Stimulated activated CD4-positive, alpha-beta T cell treated with anti-CD3 and anti-CD28 coated beads, TNF-alpha, amount 100 ng/mL, for 24 hours (primary cell): Measurements from ENCODE around the gene UGT1A9.
"Not testable (repeated sequence)": the region's sequence is repeated elsewhere in the genome, so short reads cannot be mapped to it uniquely, and the experiment has no call there.

Experiments
- DNase-seq, 3 experiments: peaks; one replicate each; pipeline ENCODE4 v3.0.0-alpha.2; 2020; ENCODE audit warnings: low read depth in 3 of 3

UGT1A9 gene

DNA sequence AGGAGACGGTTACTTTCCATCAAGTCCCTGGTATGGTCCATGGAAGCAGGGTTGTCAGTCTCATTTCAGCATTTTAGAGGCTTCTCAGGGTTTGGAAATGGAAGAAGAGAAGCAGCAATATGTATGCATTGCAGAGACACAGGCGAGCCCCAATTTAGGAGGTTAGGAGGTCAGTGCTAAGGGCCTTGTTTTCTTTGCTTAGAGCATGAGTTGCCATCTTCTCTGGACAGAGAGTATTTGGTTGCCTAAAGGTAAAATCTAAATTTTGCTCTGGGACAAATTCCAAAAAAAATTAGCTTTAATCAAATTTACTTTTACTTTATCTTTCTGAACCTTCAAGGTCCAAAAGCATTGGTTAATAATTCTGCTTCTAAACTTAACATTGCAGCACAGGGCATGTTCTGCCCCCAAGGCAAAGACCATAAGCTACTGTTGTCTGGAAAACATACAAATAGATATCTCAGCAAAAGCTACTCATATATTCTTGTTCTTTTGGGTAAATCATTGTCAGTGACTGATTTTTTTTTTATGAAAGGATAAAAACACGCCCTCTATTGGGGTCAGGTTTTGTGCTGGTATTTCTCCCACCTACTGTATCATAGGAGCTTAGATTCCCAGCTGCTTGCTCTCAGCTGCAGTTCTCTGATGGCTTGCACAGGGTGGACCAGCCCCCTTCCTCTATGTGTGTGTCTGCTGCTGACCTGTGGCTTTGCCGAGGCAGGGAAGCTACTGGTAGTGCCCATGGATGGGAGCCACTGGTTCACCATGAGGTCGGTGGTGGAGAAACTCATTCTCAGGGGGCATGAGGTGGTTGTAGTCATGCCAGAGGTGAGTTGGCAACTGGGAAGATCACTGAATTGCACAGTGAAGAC is at the start of gene UGT1A9:
Gene UGT1A9, plus strand, starts transcription at position 609 of the 872 bp plus-strand sequence. Its CDS starts 37 bp downstream, at position 646.
- no peak for DNase-seq

DNA sequence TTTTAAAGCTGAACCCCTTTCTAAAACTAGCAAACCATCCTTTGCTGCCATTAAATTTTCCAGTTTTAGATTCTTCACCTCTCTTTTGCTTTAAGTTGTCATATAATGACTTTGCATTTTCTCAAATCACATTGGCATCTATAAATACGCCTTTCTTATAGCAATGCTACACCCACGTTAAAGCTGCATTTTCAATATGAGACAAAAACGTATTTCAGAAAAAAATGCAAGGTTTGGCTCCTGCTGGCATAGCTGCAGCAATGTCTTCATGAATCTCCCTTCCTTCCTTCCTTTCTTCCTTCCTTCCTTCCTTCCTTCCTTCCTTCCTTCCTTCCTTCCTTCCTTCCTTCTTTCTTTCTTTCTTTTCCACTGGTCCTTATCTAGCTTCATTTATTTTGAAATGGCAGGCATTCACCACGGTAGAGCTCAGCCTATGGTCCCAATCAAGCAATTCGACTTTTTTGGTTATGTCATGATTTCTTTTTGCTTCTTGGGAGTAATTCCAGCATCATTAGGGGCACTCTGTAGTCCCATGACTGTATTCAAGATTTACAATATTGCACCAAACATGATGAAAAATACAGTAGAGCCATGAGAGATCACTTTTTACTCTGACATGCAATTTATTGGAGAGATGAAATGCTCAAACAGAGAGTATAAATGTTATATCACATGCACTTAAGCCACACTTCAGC is 44.2 kb upstream of the UGT1A9 start:
- no peak for DNase-seq

DNA sequence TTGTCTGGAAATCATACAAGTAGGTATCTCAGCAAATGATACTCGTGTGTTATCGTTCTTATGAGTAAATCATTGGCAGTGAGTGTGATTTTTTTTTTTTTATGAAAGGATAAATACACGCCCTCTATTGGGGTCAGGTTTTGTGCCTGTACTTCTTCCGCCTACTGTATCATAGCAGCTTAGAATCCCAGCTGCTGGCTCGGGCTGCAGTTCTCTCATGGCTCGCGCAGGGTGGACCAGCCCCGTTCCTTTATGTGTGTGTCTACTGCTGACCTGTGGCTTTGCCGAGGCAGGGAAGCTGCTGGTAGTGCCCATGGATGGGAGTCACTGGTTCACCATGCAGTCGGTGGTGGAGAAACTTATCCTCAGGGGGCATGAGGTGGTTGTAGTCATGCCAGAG is 35.4 kb upstream of the UGT1A9 start, which contains the start of gene UGT1A10:
Gene UGT1A10, plus strand, starts transcription at position 143 of the 400 bp plus-strand sequence. Its CDS starts 75 bp downstream, at position 218.
- DNase-seq = not testable (repeated sequence)

DNA sequence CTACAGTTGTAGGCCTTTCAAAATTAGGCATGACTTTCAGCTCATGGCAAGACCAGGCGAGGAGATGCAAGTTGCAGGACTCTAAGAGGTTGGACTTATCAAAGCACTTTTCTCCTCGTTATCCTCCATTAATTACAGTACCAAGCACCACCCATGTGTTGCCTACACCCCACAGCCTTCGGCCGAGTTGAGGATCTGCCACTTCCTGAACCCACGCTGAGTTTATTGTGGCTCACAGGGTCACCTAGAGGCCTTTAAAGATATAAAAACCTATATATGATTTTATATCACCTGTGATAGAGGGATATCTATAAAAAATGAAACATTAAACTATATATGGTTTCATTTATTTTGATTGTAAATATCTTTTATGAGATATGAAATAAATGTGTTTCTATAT is 32.9 kb upstream of the UGT1A9 start:
- DNase-seq = no peak

DNA sequence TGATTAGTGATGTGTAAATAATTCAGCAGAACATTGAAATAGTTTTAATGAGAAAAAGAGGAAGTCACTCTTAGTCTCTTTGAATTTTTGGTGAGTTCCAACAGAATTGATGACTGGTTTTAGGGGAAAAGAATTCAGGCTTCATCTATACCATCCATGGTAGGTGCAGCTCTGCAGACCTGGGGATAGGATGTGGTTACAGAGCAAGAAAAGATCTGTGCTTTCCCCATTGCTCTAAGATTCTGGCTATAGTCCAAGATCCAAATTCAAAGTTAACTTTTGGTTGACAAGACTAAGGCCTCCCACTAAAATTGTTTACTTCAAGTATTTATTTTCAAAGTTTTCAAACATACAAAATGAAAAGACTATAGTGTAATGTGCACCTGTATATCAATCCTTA is 31.8 kb upstream of the UGT1A9 start:
- no peak for DNase-seq

DNA sequence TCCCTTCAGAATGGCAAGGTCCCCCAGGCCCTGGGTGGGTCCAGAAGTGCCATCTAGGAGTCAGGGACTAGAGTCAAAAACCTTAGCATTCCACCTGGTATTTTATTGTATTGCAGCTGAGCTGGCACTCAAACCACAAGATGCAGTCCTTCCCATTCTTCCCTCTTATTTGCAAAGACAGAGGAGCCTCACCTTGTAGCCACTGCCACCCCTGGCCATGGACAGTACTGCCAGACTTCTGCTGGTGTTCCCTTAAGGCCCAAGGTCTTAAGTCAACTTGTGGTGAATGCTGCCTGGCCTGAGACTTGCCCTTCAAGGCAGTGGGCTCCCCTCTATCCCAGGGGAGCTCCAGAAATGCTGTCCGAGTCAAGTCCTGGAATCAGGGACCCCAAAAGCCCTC is 28.6 kb upstream of the UGT1A9 start:
- DNase-seq = no peak

DNA sequence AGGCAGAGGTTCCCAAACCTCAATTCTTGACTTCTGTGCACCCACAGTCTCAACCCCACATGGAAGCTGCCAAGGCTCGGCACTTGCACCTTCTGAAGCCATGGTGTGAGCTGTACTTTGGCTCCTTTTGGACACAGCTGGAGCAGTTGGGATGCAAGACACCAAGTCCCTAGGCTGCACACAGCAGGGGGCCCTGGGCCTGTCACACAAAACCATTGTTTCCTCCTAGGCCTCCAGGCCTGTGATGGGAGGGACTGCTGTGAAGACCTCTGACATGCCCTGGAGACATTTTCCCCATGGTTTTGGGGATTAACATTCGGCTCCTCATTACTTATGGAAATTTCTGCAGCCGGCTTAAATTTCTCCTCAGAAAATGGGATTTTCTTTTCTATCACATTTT is 25.7 kb upstream of the UGT1A9 start:
- DNase-seq = not testable (repeated sequence)

DNA sequence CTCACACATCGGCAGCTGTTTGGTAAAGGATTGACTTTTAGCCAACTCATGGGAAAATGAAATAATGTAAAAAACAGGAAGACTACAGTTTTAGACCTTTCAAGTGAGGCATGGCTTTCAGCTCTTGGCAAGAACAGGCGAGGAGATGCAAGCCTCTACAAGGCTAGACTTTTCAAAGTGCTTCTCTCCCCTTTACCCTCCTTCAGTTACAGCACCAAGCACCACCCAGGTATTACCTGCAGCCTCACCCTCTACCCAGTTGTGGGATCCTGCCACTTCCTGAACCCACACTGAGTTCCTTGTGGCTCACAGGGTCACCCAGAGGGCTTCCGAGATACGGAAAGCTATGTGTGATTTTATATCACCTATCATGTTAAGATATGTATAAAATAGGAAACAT is 20.7 kb upstream of the UGT1A9 start:
- no peak for DNase-seq

DNA sequence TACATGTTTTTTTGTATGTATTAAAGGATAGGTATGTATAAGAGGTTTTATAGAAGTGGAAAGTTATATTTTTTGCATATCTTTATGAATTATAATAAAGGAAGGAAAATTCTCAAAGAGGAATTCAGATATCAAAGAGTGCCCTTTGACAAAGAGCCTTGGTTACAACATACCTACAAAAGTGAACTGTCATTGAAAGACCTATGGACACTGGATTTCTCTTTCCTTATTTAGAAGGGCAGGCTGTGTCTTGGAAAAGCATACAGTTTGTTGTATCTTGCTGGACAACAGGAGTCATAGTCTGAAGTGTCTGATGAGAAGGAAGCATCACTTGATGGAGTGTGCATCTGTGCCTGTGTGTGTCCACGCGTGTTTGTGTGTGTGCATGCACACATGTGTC is 20.3 kb upstream of the UGT1A9 start:
- no peak for DNase-seq

DNA sequence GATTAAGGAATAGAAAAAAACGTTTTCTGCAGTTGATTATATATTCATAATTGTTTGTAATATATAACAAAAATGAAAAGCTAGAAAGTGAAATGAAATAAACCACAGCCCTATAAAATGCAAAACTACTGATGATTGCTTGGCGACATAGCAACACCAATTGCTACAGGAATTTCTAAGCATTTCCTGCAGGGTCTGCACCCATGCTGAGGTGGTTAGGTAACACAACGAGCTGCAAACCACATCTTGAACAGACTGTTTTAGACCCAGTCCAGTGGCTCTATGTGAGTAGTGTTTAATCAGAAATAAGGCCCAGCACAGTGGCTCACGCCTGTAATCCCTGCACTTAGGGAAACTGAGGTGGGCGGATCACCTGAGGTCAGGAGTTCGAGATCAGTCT is 17.2 kb upstream of the UGT1A9 start:
- no peak for DNase-seq

DNA sequence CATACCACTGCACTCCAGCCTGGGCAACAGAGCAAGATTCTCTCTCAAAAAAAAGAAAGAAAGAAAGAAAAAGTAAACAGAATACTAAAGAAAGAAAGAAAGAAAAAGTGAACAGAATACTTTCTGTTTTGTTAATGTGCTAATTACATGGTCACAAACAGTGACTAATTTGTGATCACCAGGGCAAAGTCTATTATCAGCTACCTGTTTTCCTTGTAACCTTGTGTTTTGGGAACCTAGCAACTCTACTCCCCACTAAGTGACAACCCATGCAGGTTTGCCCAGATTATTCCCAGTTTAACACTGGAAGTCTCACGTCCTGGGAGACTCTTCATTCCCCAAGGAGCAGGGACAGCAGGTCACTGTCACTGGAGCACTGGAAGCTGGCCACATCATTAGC is 16.7 kb upstream of the UGT1A9 start:
- DNase-seq = no peak

DNA sequence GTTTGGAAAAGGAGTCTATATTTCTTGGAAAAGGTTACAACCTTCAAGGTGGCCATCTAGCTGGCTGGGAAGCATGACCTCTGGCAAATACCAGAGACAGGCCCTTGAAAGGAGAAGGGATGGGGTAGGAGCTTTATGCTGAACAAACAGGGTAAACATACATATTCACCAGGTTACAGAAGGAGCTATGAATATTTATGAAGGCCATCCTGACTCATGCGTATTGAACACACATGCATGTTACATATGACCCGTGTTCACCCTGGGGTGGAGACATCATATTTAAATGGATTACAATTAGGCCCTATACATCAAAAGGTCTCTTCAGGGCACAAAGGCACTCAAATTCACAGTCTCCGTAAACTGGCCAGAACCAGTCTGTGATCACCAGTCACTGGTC is 15.8 kb upstream of the UGT1A9 start:
- DNase-seq = not testable (repeated sequence)

DNA sequence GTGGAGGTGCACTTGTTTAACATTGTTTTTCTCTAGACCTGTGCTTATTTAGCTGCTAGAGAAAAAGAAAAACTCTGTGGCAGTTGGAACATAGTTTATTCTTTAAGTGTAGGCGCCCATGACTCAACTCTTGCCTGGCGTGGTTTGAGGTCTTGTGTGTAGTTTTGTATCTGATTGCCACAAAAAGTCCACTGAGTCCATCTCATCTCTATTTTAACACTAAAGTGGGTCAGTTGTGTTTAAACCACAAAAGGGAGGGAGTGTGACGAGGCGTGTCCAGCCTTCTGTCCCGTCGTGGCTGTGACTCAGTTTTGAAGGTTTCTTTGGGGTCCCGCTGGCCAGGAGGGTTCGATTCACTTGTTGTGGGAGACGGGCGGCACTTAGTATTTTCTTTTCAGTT is 15.3 kb upstream of the UGT1A9 start:
- no peak for DNase-seq

DNA sequence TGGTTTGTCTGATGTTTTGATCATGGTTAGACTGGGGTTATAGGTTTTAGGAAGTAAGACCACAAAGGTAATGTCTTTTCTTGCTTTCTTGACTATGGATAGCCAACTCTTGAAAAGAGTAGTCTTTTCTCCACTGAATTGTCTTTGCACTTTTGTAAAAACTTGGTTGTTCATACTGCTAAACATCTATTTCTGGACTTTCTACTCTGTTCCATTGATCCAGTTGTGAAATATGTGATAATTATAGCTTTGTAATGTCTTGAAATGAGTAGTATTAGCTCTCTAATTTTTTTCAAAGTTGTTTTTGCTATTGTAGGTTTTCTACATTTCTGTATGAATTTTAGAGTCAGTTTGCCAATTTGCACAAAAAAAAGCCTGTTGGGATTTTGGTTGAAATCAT is 13.1 kb upstream of the UGT1A9 start:
- DNase-seq = no peak

DNA sequence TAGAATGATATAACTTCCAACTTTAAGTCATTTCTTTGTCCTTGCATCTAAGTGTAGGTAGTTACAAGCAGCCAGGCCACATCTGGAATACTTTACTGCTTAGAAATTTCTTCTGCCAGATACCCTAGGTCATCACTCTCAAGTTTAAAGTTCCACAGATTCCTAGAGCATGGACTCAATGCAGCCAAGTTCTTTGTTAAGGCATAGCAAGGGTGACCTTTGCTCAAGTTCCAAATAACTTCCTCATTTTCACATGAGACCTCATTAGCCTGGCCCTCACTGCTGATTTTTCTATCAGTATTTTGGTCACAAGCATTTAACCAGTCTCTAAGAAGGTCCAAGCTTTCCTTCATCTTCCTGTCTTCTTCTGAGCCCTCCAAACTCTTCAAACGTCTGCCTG is 7.8 kb upstream of the UGT1A9 start:
- no peak for DNase-seq

DNA sequence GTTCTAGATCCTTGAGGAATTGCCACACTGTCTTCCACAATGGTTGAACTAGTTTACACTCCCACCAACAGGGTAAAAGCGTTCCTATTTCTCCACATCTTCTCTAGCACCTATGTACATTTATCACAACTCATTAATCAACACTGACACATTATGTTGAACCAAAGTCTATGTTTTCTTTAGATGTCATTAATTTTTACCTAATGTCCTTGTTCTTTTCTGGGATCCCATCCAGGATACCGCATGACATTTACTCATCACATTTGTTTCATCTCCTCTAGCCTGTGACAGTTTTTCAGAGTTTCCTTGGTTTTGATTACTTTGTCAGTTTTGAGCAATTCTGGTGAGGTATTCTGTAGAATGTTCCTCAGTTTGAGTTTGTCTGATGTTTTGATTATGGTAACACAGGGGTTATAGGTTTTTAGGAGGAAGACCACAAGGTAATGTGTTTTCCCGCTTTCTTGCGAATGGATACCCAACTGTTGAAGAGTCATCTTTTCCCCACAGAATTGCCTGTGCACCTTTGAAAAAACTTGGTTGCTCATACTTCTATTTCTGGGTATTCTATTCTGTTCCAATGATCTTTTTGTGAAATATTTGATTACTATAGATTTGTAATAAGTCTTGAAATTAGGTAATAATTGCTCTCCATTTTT is 3.0 kb upstream of the UGT1A9 start:
- DNase-seq = no peak

DNA sequence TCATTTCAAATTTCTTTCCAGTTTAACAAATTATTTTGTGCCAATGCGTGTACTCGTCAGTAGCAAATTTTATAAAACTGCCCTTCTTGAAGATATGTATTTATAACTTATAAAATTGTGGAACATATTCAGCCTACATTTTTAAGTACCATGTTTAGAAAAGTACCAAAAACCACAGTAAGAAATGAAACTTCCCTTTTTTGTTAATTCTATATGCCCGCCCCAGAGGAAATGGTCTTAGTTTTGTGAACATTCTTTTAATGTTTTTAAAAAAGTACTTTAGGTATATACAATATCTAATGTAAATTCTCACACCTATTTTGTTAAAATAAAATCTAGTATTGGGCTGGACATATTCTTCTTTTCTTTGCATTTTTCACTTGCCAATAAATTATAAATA is 1.2 kb downstream of the UGT1A9 start:
- no peak for DNase-seq

DNA sequence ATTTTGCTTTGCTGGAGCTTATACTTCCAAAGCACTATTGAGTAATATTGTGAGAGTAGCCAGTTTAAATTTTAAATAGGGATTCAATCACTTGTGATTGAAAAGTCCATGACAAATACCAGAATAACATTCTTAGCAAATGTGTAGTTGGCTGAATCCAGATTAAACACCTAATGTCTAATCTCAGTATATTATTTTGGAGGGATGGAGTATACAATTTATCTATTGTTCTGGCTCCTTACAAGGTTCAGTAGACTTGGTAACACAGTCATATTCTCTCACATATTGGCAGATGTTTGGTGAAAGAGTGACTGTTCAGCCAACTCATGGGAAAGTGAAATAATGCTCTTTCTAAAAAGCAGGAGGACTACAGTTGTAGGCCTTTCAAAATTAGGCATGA is 2.2 kb downstream of the UGT1A9 start:
- DNase-seq = no peak

DNA sequence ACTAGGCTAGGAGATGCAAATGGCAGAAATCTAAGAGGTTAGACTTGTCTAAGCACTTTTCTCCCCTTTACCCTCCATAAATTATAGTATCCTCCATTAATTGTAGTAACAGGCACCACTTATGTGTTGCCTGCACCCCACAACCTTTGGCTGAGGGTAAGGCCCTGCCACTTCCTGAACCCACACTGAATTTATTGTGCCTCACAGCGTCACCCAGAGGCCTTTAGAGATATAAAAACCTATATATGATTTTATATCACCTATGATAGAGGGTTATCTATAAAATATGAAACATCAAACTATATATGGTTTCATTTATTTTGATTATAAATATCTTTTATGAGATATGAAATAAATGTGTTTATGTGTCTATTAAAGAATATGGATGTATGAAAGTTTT is 2.6 kb downstream of the UGT1A9 start:
- DNase-seq = no peak

DNA sequence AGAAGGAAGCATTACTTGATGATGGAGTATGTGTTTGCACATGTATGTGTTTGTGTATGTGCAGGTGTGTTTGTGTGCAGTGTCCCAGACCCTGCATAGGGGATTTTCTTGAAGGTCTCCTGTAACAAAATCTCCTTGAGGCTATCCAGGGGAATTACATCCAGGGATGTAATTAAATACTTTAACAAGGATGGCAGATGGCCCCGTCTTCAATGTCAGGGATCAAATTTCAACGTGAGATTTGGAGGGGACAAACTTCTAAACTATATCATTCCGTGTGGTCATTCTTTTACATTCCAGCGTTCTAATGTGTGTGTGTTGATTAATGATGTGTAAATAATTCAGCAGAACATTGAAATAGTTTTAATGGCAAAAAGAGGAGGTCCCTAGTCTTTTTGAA is 3.3 kb downstream of the UGT1A9 start:
- no peak for DNase-seq

DNA sequence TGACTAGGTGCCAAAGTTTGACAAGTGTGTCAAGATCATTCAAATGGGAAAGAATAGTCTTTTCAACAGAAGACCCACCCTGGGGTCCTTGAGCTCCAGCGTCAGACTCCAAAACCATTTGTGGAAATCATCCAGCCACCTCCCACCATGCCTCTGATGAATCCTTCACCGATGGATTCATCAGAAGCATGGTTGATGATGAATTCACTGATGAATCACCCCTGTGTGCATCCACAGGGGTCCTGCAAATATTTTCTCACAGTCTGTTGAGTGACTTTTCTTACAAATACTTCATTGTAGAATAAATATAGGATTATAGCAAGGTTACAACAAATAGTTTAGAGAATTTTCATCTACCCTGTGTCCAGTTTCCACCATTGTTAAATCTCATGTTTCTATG is 4.3 kb downstream of the UGT1A9 start:
- DNase-seq = no peak

DNA sequence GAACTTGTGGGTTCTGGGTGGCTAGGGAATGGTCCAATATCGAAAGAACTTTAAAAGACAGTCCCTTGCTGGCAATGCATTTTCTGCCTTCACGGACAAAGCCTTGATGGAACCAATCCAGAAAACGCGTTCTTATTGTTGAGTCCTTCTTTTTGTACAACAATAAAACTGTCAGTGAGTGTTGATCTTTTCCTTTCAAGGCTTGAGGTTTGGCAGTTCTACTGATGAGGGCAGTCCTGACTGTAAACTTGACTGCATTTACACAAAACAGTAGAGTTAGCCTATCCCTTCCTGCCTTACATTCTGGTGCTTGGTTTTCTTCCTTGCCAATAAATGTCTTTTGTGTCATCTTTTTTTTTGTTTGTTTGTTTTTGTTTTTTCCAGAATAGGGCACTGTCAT is 7.5 kb downstream of the UGT1A9 start:
- no peak for DNase-seq
